Measurements from ENCODE around the gene HTR1E. TPM values are rescaled to one million over a fixed set of nuclear protein-coding genes. Genes with fewer than 3 reads are reported as not detected.

Gene HTR1E
- total and polyA plus RNA-seq, 9 of the 15 experiments (the other 6 are each of a cell fraction or from before 2014, with no cell fraction given), result not detected

DNA sequence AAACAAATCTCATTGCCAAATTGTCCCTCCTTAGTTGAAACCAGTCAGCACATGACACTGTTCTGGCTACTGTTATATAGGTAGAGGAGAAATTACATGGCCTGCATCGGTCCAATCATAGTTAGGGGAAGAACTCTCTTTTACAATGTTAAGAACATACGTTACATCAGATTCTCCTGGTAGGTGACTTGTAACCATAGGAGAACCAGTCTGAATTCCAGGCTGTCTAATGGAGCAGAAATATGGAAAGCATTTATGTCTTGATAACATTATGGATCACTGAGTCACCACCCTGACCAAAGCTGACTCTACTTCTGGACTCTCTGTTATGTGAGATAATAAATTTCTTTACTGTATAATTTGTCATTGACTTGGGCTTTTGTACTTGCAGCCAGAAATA is 40.9 kb downstream of the HTR1E start:
- POLR2A ChIA-PET, result no interaction called here
- H3K9ac ChIP-seq (ENCODE audit: insufficient read depth in 1 of 2, low read depth in 2 of 2, low read length in 2 of 2), result no peak overlapping the region
- TF ChIP-seq ZBTB33 (CRISPR knock-in tag; IDR thresholded peaks at IDR 0.05) (no peak), ZNF165 (CRISPR knock-in tag; IDR thresholded peaks at IDR 0.05; ENCODE audit: borderline replicate concordance) (no peak)

DNA sequence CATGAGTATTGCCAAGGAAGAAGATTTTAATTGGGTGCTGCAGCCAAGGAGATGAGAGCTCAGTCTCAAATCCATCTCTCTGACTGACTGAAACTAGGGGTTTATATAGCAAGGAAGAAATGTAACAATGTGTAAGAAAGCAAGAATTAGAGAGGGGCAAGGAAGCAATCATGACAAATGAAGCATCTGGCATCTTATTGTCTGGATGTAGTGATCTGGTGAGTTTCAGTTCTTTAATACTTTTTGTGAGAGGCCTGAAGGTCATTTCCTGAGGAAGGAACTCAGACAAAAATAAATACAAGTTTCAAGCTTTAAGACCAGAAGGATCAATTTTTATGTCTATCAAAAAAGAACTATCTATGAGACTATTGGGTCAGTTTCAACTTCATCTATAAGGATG is 64.2 kb downstream of the HTR1E start:
- ChIA-PET CTCF (ENCODE audit: low intra/inter-chr PET ratio) (no interaction called here), POLR2A (interaction anchor here (0.6 kb wide), 1 partner anchor 11 kb away, joined by 3 read pairs; no protein-coding TSS in a partner anchor)
- no peak overlapping the region for H2AFZ ChIP-seq (ENCODE audit: low read depth, low read length)
- intact Hi-C loops (cut with micrococcal nuclease), result no loop called here
- H3K9me1 ChIP-seq (ENCODE audit: control insufficient read depth, insufficient read depth, low read length), result no peaks in the 10 kb centered on the region
- no peaks in the 10 kb centered on the region for H3K36me3 ChIP-seq (ENCODE audit: control insufficient read depth, insufficient read depth, low read length)
- H3K4me3 ChIP-seq, result no peak overlapping the region
- H3K27ac ChIP-seq (ENCODE audit: extremely low read depth, low read depth, low read length), result no peak overlapping the region
- no peak overlapping the region for H3K9ac ChIP-seq (ENCODE audit: insufficient read depth in 1 of 2, low read depth in 2 of 2, low read length in 2 of 2)
- no peak overlapping the region for H3K4me2 ChIP-seq (ENCODE audit: insufficient read depth, low read length)
- ATAC-seq (no peak), FAIRE-seq (no peak), DNase-seq (ENCODE audit: extremely low read depth in 1 of 4, low spot score in 3 of 4) (no peak)
- H3K4me1 ChIP-seq (replicated peaks in 1 of 2; ENCODE audit: control insufficient read depth in 2 of 2, insufficient read depth in 2 of 2, low read length in 2 of 2), result no peaks in the 10 kb centered on the region
- H3K27me3 ChIP-seq (ENCODE audit: control insufficient read depth in 2 of 2, insufficient read depth in 2 of 2, low read length in 2 of 2), result no peaks in the 10 kb centered on the region
- no peaks in the 10 kb centered on the region for H3K79me2 ChIP-seq (ENCODE audit: control insufficient read depth, insufficient read depth, low read length)
- no TSS peak for BruUV-seq (replicated peaks)
- H3K9me3 ChIP-seq (replicated peaks; ENCODE audit: control insufficient read depth, insufficient read depth, low read depth, low read length), result no peaks in the 10 kb centered on the region
- in situ Hi-C loops (cut with MboI), result no loop called here
- H4K20me1 ChIP-seq (replicated peaks; ENCODE audit: control insufficient read depth, insufficient read depth, low read length), result no peaks in the 10 kb centered on the region
- TF ChIP-seq ZNF507 (tag; conservative IDR thresholded peaks at IDR 0.05), result peak; percentile 29; the same call in 1 of the 2 replicates
- TF ChIP-seq, protein P1, sequence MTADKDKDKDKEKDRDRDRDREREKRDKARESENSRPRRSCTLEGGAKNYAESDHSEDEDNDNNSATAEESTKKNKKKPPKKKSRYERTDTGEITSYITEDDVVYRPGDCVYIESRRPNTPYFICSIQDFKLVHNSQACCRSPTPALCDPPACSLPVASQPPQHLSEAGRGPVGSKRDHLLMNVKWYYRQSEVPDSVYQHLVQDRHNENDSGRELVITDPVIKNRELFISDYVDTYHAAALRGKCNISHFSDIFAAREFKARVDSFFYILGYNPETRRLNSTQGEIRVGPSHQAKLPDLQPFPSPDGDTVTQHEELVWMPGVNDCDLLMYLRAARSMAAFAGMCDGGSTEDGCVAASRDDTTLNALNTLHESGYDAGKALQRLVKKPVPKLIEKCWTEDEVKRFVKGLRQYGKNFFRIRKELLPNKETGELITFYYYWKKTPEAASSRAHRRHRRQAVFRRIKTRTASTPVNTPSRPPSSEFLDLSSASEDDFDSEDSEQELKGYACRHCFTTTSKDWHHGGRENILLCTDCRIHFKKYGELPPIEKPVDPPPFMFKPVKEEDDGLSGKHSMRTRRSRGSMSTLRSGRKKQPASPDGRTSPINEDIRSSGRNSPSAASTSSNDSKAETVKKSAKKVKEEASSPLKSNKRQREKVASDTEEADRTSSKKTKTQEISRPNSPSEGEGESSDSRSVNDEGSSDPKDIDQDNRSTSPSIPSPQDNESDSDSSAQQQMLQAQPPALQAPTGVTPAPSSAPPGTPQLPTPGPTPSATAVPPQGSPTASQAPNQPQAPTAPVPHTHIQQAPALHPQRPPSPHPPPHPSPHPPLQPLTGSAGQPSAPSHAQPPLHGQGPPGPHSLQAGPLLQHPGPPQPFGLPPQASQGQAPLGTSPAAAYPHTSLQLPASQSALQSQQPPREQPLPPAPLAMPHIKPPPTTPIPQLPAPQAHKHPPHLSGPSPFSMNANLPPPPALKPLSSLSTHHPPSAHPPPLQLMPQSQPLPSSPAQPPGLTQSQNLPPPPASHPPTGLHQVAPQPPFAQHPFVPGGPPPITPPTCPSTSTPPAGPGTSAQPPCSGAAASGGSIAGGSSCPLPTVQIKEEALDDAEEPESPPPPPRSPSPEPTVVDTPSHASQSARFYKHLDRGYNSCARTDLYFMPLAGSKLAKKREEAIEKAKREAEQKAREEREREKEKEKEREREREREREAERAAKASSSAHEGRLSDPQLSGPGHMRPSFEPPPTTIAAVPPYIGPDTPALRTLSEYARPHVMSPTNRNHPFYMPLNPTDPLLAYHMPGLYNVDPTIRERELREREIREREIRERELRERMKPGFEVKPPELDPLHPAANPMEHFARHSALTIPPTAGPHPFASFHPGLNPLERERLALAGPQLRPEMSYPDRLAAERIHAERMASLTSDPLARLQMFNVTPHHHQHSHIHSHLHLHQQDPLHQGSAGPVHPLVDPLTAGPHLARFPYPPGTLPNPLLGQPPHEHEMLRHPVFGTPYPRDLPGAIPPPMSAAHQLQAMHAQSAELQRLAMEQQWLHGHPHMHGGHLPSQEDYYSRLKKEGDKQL (CRISPR knock-in tag; IDR thresholded peaks at IDR 0.05; ENCODE audit: borderline replicate concordance), result no peak

More for the DNA sequence above, 40.9 kb downstream of the HTR1E start:
- Histone ChIP-seq H3K4me3 (no peak overlapping the region), H4K20me1 (replicated peaks; ENCODE audit: control insufficient read depth, insufficient read depth, low read length) (no peaks in the 10 kb centered on the region), H3K27me3 (ENCODE audit: control insufficient read depth in 2 of 2, insufficient read depth in 2 of 2, low read length in 2 of 2) (no peaks in the 10 kb centered on the region), H3K4me1 (replicated peaks in 1 of 2; ENCODE audit: control insufficient read depth in 2 of 2, insufficient read depth in 2 of 2, low read length in 2 of 2) (no peaks in the 10 kb centered on the region), H3K27ac (ENCODE audit: extremely low read depth, low read depth, low read length) (no peak overlapping the region), H3K79me2 (ENCODE audit: control insufficient read depth, insufficient read depth, low read length) (no peaks in the 10 kb centered on the region), H2AFZ (ENCODE audit: low read depth, low read length) (no peak overlapping the region), H3K36me3 (ENCODE audit: control insufficient read depth, insufficient read depth, low read length) (no peaks in the 10 kb centered on the region), H3K9me1 (ENCODE audit: control insufficient read depth, insufficient read depth, low read length) (no peaks in the 10 kb centered on the region), H3K4me2 (ENCODE audit: insufficient read depth, low read length) (no peak overlapping the region), H3K9me3 (replicated peaks; ENCODE audit: control insufficient read depth, insufficient read depth, low read depth, low read length) (no peaks in the 10 kb centered on the region)
- ATAC-seq, result no peak
- BruUV-seq (replicated peaks), result no TSS peak
- no peak for DNase-seq (ENCODE audit: extremely low read depth in 1 of 4, low spot score in 3 of 4)
- 3% methylated on average over 2 of the region's 2 CpGs for WGBS (ENCODE audit: insufficient coverage, low coverage, missing lambda C conversion rate)
- in situ Hi-C loops (cut with MboI) (no loop called here), intact Hi-C loops (cut with micrococcal nuclease) (no loop called here)
- CTCF ChIA-PET (ENCODE audit: low intra/inter-chr PET ratio), result no interaction called here
- FAIRE-seq, result no peak
